ENCODE data around the gene PDPN. TPM values are rescaled to one million over a fixed set of nuclear protein-coding genes. Genes with fewer than 3 reads are reported as not detected.

PDPN gene
- total and polyA plus RNA-seq, 9 of the 15 experiments (the other 6 are each of a cell fraction or from before 2014, with no cell fraction given): 0.11 TPM; not detected in 8

DNA sequence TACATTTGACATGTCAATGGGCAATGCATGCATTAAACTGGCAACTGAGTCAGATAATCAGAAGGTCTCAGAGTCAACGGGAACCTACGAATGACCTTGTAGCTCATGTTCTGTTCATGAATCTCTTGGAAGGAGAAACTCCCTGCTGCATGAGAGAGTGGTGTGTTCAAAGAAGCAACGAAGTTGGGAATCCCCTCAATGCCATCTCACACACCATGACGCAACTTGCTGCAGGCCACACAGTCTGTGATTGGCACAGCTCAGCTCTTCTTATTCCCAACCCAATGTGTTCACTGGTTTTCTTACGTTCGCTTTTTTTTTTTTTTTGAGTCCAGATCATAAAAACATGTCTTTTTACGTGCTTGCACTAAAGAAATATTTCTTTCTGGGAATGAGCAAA is 62.9 kb downstream of the PDPN start (continued):
- TF ChIP-seq, protein P1, sequence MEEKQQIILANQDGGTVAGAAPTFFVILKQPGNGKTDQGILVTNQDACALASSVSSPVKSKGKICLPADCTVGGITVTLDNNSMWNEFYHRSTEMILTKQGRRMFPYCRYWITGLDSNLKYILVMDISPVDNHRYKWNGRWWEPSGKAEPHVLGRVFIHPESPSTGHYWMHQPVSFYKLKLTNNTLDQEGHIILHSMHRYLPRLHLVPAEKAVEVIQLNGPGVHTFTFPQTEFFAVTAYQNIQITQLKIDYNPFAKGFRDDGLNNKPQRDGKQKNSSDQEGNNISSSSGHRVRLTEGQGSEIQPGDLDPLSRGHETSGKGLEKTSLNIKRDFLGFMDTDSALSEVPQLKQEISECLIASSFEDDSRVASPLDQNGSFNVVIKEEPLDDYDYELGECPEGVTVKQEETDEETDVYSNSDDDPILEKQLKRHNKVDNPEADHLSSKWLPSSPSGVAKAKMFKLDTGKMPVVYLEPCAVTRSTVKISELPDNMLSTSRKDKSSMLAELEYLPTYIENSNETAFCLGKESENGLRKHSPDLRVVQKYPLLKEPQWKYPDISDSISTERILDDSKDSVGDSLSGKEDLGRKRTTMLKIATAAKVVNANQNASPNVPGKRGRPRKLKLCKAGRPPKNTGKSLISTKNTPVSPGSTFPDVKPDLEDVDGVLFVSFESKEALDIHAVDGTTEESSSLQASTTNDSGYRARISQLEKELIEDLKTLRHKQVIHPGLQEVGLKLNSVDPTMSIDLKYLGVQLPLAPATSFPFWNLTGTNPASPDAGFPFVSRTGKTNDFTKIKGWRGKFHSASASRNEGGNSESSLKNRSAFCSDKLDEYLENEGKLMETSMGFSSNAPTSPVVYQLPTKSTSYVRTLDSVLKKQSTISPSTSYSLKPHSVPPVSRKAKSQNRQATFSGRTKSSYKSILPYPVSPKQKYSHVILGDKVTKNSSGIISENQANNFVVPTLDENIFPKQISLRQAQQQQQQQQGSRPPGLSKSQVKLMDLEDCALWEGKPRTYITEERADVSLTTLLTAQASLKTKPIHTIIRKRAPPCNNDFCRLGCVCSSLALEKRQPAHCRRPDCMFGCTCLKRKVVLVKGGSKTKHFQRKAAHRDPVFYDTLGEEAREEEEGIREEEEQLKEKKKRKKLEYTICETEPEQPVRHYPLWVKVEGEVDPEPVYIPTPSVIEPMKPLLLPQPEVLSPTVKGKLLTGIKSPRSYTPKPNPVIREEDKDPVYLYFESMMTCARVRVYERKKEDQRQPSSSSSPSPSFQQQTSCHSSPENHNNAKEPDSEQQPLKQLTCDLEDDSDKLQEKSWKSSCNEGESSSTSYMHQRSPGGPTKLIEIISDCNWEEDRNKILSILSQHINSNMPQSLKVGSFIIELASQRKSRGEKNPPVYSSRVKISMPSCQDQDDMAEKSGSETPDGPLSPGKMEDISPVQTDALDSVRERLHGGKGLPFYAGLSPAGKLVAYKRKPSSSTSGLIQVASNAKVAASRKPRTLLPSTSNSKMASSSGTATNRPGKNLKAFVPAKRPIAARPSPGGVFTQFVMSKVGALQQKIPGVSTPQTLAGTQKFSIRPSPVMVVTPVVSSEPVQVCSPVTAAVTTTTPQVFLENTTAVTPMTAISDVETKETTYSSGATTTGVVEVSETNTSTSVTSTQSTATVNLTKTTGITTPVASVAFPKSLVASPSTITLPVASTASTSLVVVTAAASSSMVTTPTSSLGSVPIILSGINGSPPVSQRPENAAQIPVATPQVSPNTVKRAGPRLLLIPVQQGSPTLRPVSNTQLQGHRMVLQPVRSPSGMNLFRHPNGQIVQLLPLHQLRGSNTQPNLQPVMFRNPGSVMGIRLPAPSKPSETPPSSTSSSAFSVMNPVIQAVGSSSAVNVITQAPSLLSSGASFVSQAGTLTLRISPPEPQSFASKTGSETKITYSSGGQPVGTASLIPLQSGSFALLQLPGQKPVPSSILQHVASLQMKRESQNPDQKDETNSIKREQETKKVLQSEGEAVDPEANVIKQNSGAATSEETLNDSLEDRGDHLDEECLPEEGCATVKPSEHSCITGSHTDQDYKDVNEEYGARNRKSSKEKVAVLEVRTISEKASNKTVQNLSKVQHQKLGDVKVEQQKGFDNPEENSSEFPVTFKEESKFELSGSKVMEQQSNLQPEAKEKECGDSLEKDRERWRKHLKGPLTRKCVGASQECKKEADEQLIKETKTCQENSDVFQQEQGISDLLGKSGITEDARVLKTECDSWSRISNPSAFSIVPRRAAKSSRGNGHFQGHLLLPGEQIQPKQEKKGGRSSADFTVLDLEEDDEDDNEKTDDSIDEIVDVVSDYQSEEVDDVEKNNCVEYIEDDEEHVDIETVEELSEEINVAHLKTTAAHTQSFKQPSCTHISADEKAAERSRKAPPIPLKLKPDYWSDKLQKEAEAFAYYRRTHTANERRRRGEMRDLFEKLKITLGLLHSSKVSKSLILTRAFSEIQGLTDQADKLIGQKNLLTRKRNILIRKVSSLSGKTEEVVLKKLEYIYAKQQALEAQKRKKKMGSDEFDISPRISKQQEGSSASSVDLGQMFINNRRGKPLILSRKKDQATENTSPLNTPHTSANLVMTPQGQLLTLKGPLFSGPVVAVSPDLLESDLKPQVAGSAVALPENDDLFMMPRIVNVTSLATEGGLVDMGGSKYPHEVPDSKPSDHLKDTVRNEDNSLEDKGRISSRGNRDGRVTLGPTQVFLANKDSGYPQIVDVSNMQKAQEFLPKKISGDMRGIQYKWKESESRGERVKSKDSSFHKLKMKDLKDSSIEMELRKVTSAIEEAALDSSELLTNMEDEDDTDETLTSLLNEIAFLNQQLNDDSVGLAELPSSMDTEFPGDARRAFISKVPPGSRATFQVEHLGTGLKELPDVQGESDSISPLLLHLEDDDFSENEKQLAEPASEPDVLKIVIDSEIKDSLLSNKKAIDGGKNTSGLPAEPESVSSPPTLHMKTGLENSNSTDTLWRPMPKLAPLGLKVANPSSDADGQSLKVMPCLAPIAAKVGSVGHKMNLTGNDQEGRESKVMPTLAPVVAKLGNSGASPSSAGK (IDR thresholded peaks at IDR 0.05): no peak
- TF ChIP-seq SMARCC2 (IDR thresholded peaks at IDR 0.05; ENCODE audit: low read depth) (no peak), ILF3 (IDR thresholded peaks at IDR 0.05; ENCODE audit: borderline replicate concordance) (no peak), POLR2AphosphoS5 (IDR thresholded peaks at IDR 0.05; ENCODE audit: control insufficient read depth, insufficient read depth, low read depth, low read length) (no peak), ZNF695 (CRISPR knock-in tag; IDR thresholded peaks at IDR 0.05) (no peak), KLF16 (IDR thresholded peaks at IDR 0.05) (no peak), DACH1 (IDR thresholded peaks at IDR 0.05; ENCODE audit: partially characterized antibody) (no peak)
- TF ChIP-seq, protein P2, sequence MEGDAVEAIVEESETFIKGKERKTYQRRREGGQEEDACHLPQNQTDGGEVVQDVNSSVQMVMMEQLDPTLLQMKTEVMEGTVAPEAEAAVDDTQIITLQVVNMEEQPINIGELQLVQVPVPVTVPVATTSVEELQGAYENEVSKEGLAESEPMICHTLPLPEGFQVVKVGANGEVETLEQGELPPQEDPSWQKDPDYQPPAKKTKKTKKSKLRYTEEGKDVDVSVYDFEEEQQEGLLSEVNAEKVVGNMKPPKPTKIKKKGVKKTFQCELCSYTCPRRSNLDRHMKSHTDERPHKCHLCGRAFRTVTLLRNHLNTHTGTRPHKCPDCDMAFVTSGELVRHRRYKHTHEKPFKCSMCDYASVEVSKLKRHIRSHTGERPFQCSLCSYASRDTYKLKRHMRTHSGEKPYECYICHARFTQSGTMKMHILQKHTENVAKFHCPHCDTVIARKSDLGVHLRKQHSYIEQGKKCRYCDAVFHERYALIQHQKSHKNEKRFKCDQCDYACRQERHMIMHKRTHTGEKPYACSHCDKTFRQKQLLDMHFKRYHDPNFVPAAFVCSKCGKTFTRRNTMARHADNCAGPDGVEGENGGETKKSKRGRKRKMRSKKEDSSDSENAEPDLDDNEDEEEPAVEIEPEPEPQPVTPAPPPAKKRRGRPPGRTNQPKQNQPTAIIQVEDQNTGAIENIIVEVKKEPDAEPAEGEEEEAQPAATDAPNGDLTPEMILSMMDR (IDR thresholded peaks at IDR 0.05 in 2 of 3, conservative IDR thresholded peaks at IDR 0.05 in 1 of 3; ENCODE audit: insufficient read depth in 2 of 3, low read depth in 1 of 3, low read length in 3 of 3): no peak

Measured in K562 (cell line).